PFSK-1 (cell line): ENCODE data around the gene CHRNA9. TPM values are rescaled to one million over a fixed set of nuclear protein-coding genes. Genes with fewer than 3 reads are reported as not detected.
A peak's percentile ranks its signal among the peaks of the same experiment; 100 is the strongest.

Experiments used
- FOXP2 ChIP-seq: optimal IDR thresholded peaks from 2 replicates; pipeline ENCODE3; 2011; ENCODE audit warnings: borderline replicate concordance, control low read depth, inconsistent platforms; ENCODE audit not compliant: insufficient read depth; ENCODE audit errors: extremely low read length, extremely low read depth
- POLR2AphosphoS5 ChIP-seq: IDR thresholded peaks from 2 replicates; pipeline ENCODE4 v1.6.1; 2012; ENCODE audit warnings: low read depth, mild to moderate bottlenecking, control low read depth, low read length, moderate library complexity
- SIN3A ChIP-seq: IDR thresholded peaks from 2 replicates; pipeline ENCODE4 v1.6.1; 2012; ENCODE audit warnings: mild to moderate bottlenecking, low read length, moderate library complexity, borderline replicate concordance; ENCODE audit not compliant: insufficient read depth
- TAF1 ChIP-seq: IDR thresholded peaks from 2 replicates; pipeline ENCODE4 v1.6.1; 2012; ENCODE audit warnings: low read length, control low read depth, borderline replicate concordance; ENCODE audit not compliant: insufficient read depth
- polyA plus RNA-seq: library from polyadenylated mRNA; unstranded; fragments of >200 nt; gene quantifications from one replicate; pipeline ENCODE4 v1.2.1, GENCODE V29; 2012; ENCODE audit warnings: low read depth, missing spikeins; ENCODE audit not compliant: insufficient read length
- TF ChIP-seq, protein P1 (sequence below), 2 experiments: IDR thresholded peaks; 2 replicates each; pipeline versions ENCODE4 v1.6.1 to v1.8.0; 2011 to 2012; ENCODE audit warnings: low read depth in 2 of 2, low read length in 2 of 2, control low read depth in 1 of 2, inconsistent platforms in 1 of 2, mild to moderate bottlenecking in 1 of 2, moderate library complexity in 1 of 2; ENCODE audit not compliant: insufficient read depth in 1 of 2

Gene CHRNA9, protein sequence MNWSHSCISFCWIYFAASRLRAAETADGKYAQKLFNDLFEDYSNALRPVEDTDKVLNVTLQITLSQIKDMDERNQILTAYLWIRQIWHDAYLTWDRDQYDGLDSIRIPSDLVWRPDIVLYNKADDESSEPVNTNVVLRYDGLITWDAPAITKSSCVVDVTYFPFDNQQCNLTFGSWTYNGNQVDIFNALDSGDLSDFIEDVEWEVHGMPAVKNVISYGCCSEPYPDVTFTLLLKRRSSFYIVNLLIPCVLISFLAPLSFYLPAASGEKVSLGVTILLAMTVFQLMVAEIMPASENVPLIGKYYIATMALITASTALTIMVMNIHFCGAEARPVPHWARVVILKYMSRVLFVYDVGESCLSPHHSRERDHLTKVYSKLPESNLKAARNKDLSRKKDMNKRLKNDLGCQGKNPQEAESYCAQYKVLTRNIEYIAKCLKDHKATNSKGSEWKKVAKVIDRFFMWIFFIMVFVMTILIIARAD
- polyA plus RNA-seq, result 24.0 TPM

DNA sequence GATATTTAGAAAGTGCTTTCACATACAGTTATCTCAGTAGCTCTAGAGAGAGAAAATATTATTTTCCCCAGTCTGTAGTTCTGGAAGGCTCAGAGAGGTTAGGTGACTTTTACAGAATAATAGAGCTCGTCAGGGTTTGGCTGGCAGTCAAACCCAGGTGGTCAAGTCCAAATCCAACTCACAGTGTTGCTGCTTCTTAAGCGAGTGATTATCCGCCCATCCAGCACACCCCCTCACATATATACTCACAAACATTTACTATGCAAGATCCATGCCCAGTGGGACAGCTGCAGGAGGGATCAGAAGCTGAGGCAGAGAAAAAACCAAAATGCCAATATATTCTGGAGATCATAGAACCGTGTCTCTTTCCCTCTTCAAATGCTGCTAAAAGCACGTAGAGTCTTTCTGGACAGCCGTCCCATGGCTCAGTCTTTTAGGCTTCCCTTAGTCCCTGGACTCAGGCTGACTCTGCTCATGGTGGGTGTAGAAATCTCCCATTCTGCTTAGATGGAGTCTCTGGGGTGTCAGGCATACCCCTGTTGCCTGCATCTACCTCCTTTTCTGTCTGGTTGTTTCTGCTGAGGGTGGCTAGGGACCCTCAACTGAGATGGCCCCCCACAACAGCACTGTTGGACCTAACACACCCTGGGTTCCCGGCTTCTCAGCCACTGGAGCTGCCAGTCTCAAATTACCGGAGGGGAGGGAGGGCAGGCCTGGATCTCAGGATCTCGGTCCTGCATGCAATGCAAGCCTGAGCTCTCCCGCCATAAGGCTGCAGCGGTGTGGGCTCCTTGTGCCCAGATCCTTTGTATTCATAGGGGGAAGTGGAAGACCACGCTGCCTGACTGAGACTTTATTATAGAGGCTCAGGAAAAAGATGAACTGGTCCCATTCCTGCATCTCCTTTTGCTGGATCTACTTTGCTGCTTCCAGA lies at the start of gene CHRNA9:
Gene CHRNA9 (plus strand): TSS at position 743 of the 934 bp plus-strand sequence. CDS start 135 bp downstream, at position 878.
- TF ChIP-seq SIN3A (no peak), FOXP2 (no peak), POLR2AphosphoS5 (peak; percentile 34; the same call in 1 of the 2 replicates)

DNA sequence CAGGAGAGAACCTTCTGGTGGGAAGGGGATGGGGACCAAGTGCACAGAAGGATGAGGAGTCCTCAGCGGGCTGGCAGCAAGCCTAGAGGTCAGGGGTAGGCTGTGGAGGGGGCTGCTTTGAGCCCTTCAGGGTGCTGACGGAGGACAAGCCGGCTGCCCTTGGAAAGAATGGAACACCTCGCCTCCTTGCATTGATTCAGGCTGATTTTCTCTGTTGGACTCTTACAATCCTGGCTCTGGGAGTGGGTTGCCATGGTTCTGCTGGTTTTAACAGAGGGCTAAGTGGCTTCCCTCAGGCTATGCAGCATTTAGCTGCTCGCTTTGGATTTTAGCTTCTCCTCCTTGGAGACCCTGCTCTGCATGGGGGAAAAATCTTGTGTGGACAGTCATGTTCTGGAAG lies 49.4 kb upstream of the CHRNA9 start:
- TF ChIP-seq FOXP2 (no peak), TAF1 (no peak), POLR2AphosphoS5 (no peak)

DNA sequence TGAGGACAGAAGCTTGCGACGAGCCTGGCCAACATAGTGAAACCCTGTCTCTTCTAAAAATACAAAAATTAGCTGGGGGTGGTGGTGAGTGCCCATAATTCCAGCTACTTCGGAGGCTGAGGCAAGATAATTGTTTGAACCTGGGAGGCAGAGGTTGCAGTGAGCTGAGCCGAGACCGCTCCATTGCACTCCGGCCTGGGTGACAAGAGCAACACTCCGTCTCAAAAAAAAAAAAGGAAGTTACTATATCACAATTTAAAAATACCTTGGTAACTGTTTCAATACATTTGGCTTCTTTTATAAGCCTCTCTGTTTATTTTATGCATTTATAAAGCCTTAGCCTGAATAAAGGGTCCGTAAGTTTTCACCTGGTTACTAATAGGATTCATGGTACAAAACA lies 46.6 kb upstream of the CHRNA9 start:
- TF ChIP-seq, protein P1, sequence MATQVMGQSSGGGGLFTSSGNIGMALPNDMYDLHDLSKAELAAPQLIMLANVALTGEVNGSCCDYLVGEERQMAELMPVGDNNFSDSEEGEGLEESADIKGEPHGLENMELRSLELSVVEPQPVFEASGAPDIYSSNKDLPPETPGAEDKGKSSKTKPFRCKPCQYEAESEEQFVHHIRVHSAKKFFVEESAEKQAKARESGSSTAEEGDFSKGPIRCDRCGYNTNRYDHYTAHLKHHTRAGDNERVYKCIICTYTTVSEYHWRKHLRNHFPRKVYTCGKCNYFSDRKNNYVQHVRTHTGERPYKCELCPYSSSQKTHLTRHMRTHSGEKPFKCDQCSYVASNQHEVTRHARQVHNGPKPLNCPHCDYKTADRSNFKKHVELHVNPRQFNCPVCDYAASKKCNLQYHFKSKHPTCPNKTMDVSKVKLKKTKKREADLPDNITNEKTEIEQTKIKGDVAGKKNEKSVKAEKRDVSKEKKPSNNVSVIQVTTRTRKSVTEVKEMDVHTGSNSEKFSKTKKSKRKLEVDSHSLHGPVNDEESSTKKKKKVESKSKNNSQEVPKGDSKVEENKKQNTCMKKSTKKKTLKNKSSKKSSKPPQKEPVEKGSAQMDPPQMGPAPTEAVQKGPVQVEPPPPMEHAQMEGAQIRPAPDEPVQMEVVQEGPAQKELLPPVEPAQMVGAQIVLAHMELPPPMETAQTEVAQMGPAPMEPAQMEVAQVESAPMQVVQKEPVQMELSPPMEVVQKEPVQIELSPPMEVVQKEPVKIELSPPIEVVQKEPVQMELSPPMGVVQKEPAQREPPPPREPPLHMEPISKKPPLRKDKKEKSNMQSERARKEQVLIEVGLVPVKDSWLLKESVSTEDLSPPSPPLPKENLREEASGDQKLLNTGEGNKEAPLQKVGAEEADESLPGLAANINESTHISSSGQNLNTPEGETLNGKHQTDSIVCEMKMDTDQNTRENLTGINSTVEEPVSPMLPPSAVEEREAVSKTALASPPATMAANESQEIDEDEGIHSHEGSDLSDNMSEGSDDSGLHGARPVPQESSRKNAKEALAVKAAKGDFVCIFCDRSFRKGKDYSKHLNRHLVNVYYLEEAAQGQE (IDR thresholded peaks at IDR 0.05; ENCODE audit: insufficient read depth in 1 of 2, low read depth in 2 of 2, low read length in 2 of 2), result no peak
- TF ChIP-seq SIN3A (no peak), POLR2AphosphoS5 (no peak), FOXP2 (no peak), TAF1 (no peak)

DNA sequence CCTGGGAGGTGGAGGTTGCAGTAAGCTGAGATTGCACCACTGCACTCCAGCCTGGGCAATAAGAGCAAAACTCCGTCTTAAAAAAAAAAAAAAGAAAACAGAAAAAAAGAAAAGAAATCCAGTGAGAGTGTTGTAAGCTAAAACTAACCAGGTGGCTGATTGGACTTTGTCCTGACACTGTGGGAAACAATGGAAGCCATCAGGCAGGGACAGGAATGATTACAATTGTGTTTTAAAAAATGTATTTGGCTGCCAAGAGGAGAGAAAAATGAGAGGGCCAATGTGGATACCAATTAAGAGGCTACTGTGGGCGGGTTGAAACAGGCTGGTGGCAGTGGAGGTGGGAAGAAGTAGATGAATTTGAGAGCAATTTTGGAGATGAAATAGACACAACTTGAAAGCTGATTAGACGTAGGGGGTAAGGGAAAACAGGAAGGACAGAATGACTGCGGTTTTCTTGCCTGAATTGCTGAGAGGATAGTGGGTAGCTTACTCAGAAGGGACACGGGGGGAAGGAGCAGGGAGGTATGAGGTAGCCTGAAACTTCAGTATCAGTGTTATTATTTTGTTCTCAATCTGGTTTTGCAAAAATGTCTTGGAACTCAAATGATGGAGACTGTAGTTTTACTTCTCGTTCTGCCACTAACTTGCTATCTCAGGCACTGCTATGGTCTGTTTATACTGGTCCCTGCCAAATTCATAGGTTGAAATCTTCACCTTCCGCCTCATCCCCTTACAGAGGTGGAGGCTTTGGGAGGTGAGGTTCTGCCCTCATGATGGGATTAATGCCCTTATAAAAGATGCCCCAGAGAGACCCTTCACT lies 45.6 kb upstream of the CHRNA9 start:
- TF ChIP-seq POLR2AphosphoS5 (no peak), SIN3A (no peak), FOXP2 (no peak), TAF1 (no peak)
- TF ChIP-seq, protein P1 (IDR thresholded peaks at IDR 0.05; ENCODE audit: insufficient read depth in 1 of 2, low read depth in 2 of 2, low read length in 2 of 2), result no peak

DNA sequence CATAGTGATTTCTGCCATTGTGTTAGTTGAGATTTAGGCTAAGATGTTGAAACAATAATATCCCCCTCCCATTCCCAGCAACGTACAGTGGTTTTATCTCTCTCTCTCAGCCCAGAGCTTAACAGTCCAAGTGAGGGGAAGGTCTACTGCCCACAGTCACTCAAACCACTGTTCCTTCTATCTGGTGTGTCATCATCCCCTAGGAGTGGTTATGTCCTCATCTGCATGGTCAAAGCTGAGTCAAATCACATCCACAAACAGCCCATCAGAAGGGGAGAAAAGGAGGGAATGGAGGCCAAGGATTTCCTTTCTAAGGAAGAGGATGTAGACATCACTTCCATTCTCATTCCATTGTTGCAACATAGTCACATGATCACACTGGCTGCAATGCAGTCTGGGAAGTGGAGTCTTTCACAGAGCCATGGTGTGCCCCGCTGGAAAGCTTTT lies 42.8 kb upstream of the CHRNA9 start:
- 0 out of 2 replicates have a peak, but pooled peaks have one; percentile 31 for TF ChIP-seq POLR2AphosphoS5
- TF ChIP-seq TAF1, result no peak

DNA sequence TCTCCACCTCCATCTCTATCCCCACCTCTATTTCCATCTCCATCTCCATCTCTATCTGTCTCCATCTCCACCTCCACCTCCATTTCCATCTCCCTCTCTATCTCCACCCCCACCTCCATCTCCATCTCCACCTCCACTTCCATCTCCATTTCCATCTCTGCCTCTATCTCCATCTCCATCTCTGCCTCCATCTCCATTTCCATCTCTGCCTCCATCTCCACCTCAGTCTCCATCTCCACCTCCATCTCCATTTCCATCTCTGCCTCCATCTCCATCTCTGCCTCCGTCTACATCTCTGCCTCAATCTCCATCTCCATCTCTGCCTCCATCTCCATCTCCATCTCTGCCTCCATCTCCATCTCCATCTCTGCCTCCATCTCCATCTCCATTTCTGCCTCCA lies 40.8 kb upstream of the CHRNA9 start:
- TF ChIP-seq FOXP2, result no peak
- TF ChIP-seq SIN3A, result no peak
- no peak for TF ChIP-seq TAF1
- TF ChIP-seq, protein P1 (IDR thresholded peaks at IDR 0.05; ENCODE audit: insufficient read depth in 1 of 2, low read depth in 2 of 2, low read length in 2 of 2), result no peak
- TF ChIP-seq POLR2AphosphoS5, result no peak
